NCI-H2227 treated with DMSO at 0.1 percent for 48 hours (cell line): Measurements from ENCODE around the gene IZUMO4.
"Not testable (repeated sequence)": the region's sequence is repeated elsewhere in the genome, so short reads cannot be mapped to it uniquely, and the experiment has no call there.

ENCODE experiments used
- DNase-seq: peaks from one replicate; lab custom pipeline; 2025; lab: John Stamatoyannopoulos, UW

Gene IZUMO4

DNA sequence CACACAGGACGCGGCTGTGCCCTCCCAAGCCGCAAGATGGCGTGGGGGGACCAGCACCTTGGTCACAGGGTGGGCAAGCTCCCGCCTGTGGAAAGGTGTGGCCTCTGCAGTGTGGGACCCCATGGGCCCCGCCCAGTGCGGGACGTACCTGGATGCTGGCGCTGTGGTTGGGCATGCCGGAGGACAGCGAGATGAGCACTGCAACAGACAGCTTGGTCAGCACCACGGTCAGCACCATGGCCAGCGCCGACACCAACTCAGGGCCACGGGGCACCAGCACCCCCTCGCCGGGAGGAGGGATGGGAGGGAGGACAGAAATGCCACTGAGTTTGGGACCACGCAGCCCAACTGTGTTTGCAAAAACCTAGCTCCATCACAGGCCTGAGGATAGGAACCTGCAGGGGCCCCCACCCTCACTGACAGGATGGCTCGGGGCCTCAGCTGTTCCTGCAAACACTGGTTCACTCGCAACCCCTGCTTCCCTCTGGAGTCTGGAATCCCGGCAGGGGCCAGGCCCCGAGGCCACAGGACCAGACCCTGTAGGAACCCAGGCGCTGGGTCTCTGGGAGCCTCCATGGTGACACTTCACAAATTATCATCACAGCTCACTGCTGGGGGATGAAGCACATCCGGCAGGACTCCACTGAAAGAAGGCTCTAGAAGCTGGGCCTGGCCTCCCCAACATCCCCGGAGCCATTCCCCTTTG, 27.1 kb downstream of the IZUMO4 start:
- no peak for DNase-seq

DNA sequence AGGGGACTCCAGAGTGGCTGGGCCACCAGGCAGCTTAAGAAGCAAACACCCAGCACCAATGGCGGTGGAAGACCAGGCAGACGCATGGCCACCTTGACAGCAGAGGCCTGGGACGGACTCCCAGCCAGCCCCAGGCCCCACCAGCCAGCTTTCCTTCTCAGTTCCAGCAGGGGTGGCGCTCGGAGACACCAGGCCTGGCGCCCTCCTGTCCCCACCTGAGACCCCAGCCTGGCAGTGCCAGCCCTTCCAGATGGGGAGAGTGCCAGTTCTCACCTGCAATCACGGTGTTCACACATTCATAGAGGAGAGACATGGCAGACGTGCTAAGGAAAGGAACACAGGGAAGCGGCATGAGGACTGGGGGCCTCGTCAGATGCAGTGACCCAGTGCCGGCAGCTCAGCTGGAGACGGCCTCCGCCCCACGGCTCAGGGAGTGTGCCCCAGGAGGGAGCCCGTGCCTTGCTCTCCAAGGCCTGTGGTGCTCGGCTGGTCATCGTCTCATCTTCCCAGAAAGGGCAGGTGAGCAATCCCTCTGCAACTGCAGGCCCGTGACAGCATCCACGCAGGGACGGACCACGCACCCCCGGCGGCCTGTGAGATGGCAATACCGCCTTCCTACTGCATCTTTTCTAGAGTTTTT, 30.3 kb downstream of the IZUMO4 start:
- DNase-seq = no peak

DNA sequence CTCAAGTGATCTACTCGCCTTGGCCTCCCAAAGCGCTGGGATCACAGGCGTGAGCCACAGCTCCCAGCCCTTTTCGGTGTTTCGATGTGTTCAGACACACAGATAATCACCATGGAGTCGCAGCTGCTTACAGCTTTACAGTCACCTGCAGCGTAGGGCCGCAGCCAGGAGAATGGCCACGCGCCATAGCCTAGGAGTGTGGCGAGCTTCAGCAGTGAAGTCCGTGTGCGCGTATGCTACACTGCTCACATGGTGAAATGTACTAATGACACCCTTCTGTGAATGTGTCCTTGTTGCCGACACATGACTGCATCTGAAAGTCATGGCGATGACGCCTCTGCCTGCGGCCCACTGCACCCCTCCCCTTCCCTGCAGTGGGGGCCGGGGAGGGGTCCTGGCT, 31.0 kb downstream of the IZUMO4 start:
- peak; percentile 31 for DNase-seq

DNA sequence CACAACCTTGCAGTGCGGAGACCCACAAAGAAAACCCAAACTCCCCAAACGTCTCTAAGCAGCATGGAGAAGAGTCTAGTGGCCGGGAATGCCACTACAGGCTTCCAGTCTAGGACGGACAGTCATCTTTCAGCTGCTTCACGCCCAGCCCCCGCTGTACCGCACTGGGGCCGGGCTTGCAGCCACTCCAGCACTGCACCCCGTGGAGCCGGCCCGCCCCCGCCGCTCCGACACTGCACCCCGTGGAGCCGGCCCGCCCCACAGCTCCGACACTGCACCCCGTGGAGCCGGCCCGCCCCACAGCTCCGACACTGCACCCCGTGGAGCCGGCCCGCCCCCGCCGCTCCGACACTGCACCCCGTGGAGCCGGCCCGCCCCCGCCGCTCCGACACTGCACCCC, 31.5 kb downstream of the IZUMO4 start:
- DNase-seq = not testable (repeated sequence)

DNA sequence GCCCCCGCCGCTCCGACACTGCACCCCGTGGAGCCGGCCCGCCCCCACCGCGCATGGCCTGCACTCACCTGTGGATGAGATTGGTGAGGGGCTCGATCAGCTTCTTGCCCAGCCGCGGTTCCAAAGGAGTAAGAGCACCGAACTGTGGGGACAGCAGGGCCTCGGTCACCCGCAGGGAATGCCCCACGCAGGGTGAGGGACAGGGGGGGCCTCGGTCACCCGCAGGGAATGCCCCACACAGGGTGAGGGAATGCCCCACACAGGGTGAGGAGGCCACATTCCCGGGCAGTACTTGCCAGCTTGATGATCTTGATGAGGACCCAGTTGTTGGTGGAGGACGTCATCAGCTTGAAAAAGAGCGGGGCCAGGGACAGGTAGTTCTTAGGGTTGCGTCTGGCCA, 32.3 kb downstream of the IZUMO4 start:
- DNase-seq = no peak

DNA sequence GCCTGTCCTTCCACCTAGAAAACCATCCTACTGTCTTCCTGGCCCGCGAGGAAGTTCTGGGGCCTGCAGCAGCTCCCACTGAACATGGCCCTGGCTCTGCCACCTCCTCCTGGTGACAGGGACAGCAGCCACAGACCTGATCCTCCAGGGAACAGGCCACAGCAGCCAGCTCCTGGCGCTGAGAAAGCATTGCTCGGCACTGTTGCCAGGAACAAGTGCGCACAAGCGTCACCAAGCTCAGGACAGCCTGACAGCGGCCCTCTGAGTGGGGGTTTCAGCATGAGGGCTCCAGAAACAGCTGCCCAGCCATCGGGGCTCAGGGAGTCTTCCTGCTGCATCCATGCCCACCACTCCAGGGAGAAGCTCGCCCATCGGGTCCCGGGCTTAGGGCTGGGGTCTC, 32.8 kb downstream of the IZUMO4 start:
- no peak for DNase-seq

DNA sequence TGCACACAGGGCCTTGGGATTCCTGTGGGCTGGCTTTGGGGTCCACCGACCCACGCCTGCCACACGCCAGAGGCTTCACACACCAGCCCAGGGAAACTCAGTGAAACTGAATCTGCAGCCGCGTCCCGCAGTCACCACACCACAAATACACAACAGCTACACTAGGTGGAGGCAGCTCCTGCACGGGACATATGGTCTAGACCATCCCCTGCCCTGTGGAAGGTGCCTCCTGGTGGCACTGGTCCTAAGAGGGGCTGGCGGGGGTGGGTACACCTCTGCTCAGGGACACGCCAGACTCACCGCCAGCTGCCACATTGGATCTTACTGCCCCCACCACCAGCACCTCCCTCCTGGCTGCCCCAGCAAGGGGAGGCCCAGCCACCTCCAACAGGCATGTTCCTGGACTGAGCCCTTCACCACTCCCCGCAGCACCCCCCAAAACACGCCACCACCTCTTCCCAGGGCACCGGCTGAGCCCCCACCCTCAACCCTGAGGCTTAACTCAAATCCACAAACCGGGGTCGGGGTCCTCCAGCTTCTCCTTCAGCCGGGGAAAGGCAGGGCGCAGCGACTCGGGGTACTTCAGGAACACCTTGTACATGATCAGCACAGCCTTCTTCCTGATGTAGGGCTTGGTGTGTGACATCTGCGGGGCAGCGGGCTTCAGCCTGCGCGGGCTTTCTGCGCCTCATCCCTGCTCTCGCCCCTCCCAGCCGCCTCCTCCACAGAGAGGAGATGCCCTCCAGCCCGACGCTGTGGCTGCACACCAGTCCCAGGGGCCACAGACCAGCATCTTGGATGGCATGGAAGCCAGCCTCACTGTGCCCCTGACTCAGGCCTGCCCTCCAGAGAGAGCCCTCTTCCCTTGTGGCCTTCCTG, 33.4 kb downstream of the IZUMO4 start:
- DNase-seq = no peak

DNA sequence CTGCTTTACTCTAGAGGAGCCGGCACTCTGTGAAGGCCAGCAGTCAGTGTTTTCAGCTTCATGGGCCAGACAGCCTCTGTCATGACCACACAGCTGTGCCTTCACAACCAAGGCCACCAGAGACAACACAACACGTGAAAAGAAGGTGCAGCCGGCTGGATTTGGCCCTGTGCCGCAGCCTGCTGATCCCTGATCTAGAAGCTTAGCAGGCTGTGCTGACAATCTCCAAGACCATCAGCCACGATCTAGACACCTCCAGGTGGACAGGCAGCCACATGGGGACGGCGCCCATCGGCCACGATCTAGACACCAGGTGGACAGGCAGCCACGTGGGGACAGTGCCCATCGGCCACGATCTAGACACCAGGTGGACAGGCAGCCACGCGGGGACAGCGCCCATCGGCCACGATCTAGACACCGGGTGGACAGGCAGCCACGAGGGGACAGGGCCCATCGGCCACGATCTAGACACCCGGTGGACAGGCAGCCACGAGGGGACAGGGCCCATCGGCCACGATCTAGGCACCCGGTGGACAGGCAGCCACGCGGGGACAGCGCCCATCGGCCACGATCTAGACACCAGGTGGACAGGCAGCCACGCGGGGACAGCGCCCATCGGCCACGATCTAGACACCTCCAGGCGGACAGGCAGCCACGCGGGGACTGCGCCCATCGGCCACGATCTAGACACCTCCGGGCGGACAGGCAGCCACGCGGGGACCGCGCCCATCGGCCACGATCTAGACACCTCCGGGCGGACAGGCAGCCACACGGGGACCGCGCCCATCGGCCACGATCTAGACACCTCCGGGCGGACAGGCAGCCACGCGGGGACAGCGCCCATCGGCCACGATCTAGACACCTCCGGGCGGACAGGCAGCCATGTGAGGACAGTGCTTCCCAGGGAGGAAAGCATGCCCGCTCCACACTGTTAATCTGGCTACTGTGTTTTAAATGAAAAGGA, 34.6 kb downstream of the IZUMO4 start:
- not testable (repeated sequence) for DNase-seq

DNA sequence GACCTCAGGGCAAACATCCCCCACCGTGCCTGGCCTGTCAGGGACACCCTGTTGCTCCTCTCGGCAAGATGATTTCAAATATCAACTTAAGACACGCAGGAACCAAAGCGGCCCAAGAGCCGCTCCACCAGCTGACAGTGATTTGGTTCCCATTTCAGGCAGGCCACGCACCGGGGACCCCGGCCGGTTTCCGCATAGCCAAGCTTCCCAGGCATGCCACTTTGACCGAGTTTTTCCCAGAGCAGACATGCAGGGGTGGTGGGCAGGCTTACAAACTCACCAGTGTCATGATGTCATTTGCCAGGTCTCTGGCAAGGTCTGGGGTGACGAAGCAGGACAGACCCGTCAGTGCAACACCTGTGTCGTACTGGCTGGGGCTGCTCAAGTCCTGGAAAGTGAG, 35.5 kb downstream of the IZUMO4 start:
- DNase-seq = no peak

DNA sequence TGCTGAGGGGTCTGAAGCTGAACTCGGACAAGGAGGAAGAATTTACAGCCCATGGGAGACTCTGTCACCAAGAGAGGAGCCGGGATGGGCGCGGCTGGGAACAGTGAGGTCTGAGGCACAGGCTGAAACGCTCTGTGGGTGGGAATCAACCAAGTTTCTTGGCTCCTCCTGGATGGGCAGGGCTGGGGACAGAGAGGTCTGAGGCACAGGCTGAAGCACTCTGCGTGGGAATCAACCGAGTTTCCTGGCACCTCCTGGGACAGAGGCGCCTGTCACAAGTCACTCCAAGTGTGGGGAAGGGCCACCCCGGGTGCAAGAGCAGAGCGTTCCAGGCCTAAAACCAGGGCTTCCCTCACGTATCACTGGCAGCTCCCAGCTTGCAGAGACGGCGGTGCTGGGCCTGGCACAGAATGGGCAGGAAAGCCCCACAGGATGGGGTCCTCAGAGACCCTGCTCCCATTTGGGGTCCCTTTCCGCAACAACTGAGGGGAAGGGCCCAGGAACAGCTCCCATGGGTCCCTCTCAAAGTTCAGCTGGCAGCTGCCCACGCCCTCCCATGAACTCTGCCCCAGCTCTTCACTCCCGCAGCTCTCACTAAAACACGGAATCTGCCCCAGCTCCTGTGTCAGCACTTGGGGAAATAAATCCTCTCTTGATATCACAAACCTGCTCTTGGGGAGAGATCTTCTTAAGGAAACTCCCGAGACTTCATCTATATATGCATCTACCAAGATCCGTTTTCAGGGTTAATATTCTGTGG, 36.2 kb downstream of the IZUMO4 start:
- DNase-seq = no peak

DNA sequence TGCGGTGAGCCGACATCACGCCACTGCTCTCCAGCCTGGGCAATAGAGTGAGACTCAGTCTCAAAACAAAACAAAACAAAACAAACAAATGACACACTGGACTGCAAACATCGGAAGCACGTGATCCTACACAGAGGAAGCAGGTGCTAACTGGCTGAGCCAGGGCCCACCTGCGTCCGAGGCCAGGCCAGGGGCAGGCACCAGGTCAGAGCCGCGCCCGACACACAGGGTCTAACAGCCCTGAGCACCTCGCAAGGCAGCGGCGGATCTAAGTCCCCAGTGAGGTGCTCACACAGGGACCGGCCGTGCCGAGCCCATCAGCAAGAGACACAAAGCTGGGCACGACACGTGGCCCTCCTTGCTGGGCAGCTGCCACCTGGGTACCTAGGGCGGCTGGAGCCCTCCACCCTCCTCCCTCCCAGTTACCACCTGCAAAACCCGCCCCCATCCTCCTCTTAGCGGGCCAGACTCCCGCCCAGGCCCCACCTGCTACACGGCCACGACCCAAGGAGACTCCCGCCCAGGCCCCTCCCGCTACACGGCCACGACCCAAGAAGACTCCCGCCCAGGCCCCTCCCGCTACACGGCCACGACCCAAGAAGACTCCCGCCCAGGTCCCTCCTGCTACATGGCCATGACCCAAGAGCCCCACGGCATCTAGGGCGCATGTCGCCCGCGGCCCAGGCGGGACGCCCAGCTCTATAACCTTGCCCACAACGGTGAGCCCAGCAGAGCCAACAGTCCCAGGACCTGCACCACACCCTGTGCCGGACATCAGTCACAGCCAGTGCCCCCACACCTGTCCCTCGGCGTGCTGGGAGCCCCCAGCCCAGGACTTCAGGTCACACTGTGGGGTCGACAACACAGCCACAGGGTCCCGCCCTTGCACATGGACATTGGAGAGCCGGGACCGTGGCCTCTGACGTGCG, 39.0 kb downstream of the IZUMO4 start:
- no peak for DNase-seq

DNA sequence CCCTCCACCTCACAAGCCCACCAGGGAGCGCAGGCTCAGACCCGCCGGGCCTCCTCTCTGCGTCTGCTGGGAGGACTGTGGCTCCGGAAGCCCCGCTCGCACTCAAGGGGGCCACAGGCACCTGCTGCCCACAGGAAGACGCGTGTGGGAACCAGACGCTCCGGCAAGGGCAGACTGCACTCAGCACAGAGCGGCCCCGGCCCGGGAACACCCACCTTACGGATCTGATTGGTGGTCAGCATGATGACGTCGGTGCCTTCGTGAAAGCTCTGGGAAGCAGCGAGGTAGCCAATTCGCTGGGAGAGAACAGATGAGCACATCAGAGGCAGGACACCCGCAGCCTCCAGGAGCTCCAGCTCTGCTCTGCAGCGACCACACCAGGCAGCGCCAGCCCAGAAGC, 40.1 kb downstream of the IZUMO4 start:
- no peak for DNase-seq

DNA sequence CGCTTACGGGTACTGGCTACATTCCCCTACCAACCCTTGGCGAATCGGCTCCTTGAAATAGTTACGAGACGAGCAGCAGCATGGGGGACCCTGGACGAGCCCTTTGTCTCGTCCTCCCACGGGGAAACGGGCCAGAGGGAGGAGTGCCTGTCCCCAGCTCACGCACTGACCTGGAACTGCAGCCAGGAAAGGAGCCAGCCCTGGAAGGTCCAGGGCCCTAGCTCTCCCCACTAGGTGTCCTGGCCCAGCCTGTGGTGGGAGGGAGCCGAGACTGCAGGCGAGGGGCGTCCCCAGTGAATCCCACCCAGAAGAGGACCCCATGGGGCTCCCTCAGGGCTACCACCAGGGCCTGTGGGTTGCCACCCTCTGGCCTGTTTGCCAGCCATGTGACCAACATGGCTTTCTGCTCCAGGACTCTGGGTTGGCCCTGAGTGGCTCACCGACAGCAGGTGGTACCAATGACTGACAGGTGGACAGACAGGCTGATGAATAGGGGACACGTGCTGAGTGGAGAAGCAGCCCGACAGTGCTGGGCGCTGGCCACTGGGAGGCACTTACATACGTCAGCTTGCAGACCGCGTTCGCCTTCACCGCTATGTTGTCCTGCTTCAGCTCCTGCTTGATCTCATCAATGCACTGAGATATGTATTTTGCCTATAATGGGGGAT, 41.5 kb downstream of the IZUMO4 start:
- no peak for DNase-seq

DNA sequence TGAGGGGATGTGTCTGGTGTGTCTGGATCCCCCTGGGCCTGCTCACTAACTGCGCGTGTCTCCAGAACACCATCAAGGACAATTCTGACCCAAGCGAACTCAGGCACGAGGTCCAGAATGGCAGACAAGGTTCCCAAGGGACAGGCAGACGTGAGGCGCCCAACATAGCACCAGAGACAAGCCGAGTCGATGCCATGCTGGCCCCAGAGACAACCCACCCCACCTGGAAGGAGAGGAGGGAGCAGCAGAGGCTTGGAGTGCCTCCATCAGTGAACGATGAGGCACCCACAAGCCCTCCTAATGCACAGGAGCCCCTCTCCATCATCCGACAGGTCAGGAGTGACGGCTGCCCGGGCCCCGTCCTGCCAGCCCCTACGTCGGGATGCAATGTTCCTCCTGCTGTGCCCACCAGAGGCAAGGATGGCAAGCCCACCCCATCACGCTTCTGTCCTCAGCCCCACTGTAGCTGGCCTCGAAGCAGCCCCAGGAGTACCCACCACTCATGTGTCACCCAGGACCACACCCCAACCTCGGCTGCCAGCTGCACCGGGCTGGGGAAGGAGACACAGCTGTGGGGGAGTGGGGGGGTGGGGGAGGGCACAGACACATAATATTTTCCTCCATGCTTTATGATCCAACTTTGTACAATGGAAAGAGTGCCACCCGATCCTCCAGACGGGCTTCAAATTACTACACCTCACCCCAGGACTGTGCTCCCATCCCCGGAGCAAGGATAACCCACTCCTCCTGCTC, 42.8 kb downstream of the IZUMO4 start:
- no peak for DNase-seq

DNA sequence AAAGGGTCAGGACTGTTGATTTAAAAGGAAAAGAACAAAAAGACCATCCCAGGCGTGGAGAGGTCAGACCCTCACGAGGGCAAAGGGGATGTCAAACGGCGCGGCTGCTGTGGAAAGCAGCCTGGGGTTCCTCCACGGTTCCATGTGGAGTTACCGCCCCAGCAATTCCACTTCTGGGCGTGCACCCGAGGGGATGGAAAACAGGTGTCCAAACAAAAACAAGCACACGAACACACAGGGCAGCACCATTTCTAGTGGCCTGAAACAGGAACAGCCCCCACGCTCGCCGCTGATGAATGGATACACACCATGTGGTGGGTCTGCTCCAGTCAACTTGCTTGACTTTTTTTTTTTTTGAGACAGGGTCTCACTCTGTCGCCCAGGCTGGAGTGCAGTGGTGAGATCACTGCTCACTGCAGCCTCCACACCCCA, 43.4 kb downstream of the IZUMO4 start:
- no peak for DNase-seq

DNA sequence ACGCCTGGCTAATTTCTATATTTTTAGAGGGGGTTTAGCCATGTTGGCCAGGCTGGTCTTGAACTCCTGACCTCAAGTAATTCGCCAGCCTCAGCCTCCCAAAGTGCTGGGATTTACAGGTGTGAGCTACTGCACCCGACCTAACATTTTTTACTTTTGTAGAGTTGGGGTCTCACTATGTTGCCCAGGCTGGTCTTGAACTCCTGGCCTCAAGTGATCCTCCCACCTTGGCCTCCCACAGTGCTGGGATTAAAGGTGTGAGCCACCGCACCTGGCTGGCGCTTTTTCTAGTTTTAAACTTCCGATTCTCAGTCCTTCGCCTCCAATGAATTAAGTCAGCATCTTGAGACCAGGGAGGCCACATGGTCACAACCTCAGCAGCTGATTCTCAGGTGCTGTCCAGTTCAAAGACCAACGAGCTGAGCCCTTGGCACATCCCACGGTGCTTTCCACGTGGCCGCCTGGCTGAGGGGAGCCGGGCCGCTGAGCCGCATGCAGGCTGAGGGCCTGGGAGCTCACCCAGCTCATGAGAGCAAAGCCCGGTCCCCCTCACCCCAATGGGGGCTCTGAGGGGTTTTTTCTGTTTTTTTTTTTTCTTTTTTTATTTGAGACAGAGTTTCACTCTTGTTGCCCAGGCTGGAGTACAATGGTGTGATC, 45.6 kb downstream of the IZUMO4 start:
- no peak for DNase-seq

DNA sequence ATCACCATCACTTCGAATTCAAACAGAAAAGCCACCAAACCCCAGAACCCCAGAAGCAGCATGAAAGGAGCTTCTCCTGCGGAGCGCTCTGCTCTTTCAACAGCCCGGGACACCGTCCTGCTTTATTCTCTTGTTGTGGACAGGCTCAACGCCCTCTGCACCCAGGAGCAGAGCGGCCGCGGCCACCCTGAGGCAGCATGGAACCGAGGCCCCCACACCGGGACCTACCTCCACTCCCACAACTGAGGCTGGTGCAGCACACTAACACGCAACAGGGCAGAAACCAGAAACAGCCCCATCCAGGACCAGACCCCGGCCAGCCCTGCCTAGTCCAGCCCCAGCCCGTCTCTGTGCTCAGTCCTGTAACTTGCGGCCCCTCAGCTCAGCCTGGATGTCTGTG, 47.5 kb downstream of the IZUMO4 start:
- DNase-seq = no peak

DNA sequence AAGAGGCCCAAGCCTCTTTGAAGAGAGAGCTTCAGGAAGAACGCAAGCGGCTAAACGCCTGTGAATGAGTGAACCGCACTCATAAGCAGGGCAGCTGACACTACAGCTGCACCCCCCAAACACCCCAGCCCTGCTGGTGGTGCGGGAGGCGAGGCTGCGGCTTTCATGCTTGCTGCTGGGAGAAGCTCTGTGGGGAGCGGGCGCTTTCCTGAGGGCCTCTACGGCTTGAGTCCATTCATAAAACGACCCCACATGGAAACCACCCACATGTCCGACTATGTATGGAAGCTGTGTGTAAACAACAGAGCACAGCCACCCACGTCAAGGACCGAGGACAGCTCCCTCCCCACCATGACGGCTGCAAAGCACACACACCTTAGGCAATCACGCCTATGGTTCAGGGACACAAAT, 49.1 kb downstream of the IZUMO4 start:
- DNase-seq = no peak
